Measurements from ENCODE around the gene LRRD1. TPM values are rescaled to one million over a fixed set of nuclear protein-coding genes. Genes with fewer than 3 reads are reported as not detected.

Gene LRRD1
- total and polyA plus RNA-seq, 9 of the 15 experiments (the other 6 are each of a cell fraction or from before 2014, with no cell fraction given), result 0.07 to 0.15 TPM; not detected in 7

DNA sequence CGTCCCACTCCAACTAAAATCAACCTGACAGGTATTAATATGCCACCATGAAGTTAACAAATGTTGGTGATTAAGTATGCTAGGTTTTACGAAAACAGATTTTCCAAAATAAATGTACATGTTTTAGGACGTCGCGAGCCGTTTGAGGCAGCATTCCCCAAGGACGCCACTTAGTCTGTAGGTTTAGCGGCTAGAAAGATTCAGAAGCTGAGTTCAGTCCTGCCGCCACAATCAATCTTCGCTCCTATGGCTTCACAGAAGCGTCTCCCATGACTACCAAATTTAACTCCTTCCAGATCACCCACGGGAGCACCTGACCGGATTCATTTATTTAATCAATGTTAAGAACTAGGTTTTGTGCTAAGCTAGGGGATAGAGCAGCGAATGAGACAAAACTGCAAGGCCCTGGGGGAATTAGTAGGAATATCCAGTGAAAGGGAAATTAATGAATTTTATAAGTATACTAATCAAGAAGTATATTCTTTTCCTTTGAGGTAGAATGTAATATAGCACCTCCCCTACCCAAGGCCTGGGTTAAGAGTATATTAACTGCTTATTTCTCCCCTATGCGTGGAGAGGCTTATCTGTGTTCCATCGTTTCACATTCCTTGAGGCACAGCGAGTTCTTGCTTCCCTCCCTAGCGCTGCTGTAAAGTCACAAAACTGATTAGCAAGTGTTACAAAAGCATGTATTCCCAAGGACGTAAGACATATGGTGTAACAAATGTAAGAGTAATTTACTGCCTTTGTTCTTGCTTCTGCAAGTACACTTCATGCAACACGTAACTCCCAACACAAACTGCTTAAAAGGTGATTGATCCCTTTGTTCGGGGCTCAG lies 43.7 kb downstream of the LRRD1 start (continued):
- TF ChIP-seq ZNF318 (IDR thresholded peaks at IDR 0.05; ENCODE audit: borderline replicate concordance in 1 of 2, low read depth in 1 of 2), result no peak
- TF ChIP-seq MCM2 (IDR thresholded peaks at IDR 0.05; ENCODE audit: low read depth), result no peak
- TF ChIP-seq ZNF77 (CRISPR knock-in tag; IDR thresholded peaks at IDR 0.05), result no peak
- TF ChIP-seq MED1 (CRISPR knock-in tag; IDR thresholded peaks at IDR 0.05; ENCODE audit: borderline replicate concordance), result no peak
- no peak for TF ChIP-seq RBM39 (optimal IDR thresholded peaks at IDR 0.05; ENCODE audit: low read depth, low read length)
- peak; percentile 76 for TF ChIP-seq RFX1 (IDR thresholded peaks at IDR 0.05)
- TF ChIP-seq SRSF1 (IDR thresholded peaks at IDR 0.05; ENCODE audit: low read depth, low read length), result no peak
- no peak for TF ChIP-seq CBFB (CRISPR knock-in tag; IDR thresholded peaks at IDR 0.05)
- 0 out of 2 replicates have a peak, but pooled peaks have one; percentile 24 for TF ChIP-seq NR2C1 (IDR thresholded peaks at IDR 0.05)
- no peak for TF ChIP-seq NR2C1 (tag; IDR thresholded peaks at IDR 0.05)
- TF ChIP-seq SMARCE1 (IDR thresholded peaks at IDR 0.05), result 0 out of 2 replicates have a peak, but pooled peaks have one; percentile 10
- TF ChIP-seq ETV6 (IDR thresholded peaks at IDR 0.05; ENCODE audit: borderline replicate concordance in 1 of 2, low read depth in 2 of 2, low read length in 1 of 2), result no peak
- no peak for TF ChIP-seq ETV6 (CRISPR knock-in tag; IDR thresholded peaks at IDR 0.05; ENCODE audit: borderline replicate concordance)
- TF ChIP-seq DIDO1 (tag; IDR thresholded peaks at IDR 0.05; ENCODE audit: low read depth), result no peak
- no peak for TF ChIP-seq ZNF197 (CRISPR knock-in tag; IDR thresholded peaks at IDR 0.05; ENCODE audit: low read depth)
- no peak for TF ChIP-seq NFXL1 (CRISPR knock-in tag; IDR thresholded peaks at IDR 0.05)

Measured in K562 (cell line).